HG02588 (cell line): ENCODE results near the gene ACIN1.

ENCODE experiments used
- ATAC-seq: cut with Tn5 transposase; IDR thresholded peaks from one replicate; pipeline ENCODE4 v1.9.1; 2021; ENCODE audit warnings: mild to moderate bottlenecking, moderate library complexity; ENCODE audit not compliant: unreplicated experiment

ACIN1 gene

GRCh38 chr14:23094666-23095195 is at the start of gene ACIN1:
Gene ACIN1, minus strand, starts transcription at chr14:23095136. Its CDS starts 24 bp downstream, at chr14:23095112.
- peak; percentile 35 for ATAC-seq

GRCh38 chr14:23143911-23144310 is 49.0 kb upstream of the ACIN1 start:
- ATAC-seq, result no peak

GRCh38 chr14:23142826-23143225 is 47.9 kb upstream of the ACIN1 start:
- no peak for ATAC-seq

GRCh38 chr14:23141706-23142444 is 46.9 kb upstream of the ACIN1 start:
- no peak for ATAC-seq

- ATAC-seq, result no peak
Measured at GRCh38 chr14:23140371-23140770, 45.4 kb upstream of the ACIN1 start.

GRCh38 chr14:23139874-23140273 is 44.9 kb upstream of the ACIN1 start:
- ATAC-seq, result no peak

GRCh38 chr14:23137813-23138535 is 43.0 kb upstream of the ACIN1 start:
- no peak for ATAC-seq

GRCh38 chr14:23137192-23137812 is 42.4 kb upstream of the ACIN1 start:
- ATAC-seq, result no peak

- no peak for ATAC-seq
Measured at GRCh38 chr14:23136566-23137133, 41.7 kb upstream of the ACIN1 start.

- ATAC-seq, result no peak
Measured at GRCh38 chr14:23132970-23133369, 38.0 kb upstream of the ACIN1 start.

- ATAC-seq, result no peak
Measured at GRCh38 chr14:23131482-23131881, 36.5 kb upstream of the ACIN1 start.

GRCh38 chr14:23130871-23131270 is 35.9 kb upstream of the ACIN1 start:
- ATAC-seq, result no peak

GRCh38 chr14:23129759-23130316 is 34.9 kb upstream of the ACIN1 start:
- no peak for ATAC-seq

- ATAC-seq, result no peak
Measured at GRCh38 chr14:23128969-23129758, 34.2 kb upstream of the ACIN1 start.

- no peak for ATAC-seq
Measured at GRCh38 chr14:23127861-23128260, 32.9 kb upstream of the ACIN1 start.

GRCh38 chr14:23126548-23127278 is 31.8 kb upstream of the ACIN1 start:
- no peak for ATAC-seq

GRCh38 chr14:23125933-23126524 is 31.1 kb upstream of the ACIN1 start:
- no peak for ATAC-seq

- no peak for ATAC-seq
Measured at GRCh38 chr14:23125011-23125410, 30.1 kb upstream of the ACIN1 start.

GRCh38 chr14:23124337-23124954 is 29.5 kb upstream of the ACIN1 start:
- no peak for ATAC-seq
